H9 (cell line): ENCODE data around the gene KIAA0825. TPM values are rescaled to one million over a fixed set of nuclear protein-coding genes. Genes with fewer than 3 reads are reported as not detected.
A peak's percentile ranks its signal among the peaks of the same experiment; 100 is the strongest.

Source experiments
- DNase-seq: peaks from one replicate; pipeline ENCODE4 v3.0.0-alpha.2; 2017
- H2AFZ ChIP-seq: one replicate; pipeline ENCODE4 v1.6.1; 2013; ENCODE audit warnings: mild to moderate bottlenecking, low read length, control low read depth, moderate library complexity
- H2AK5ac ChIP-seq: 2 replicates; pipeline ENCODE4 v1.6.1; 2013; ENCODE audit warnings: low read length, control low read depth, mixed read lengths; ENCODE audit not compliant: insufficient read length
- H2BK120ac ChIP-seq: one replicate; pipeline ENCODE4 v1.6.1; 2013; ENCODE audit warnings: low read depth, mild to moderate bottlenecking, low read length, control low read depth, inconsistent platforms; ENCODE audit not compliant: poor library complexity, severe bottlenecking
- H2BK12ac ChIP-seq: 2 replicates; pipeline ENCODE4 v1.6.1; 2013; ENCODE audit warnings: low read length, control low read depth, mixed read lengths, low read depth; ENCODE audit not compliant: insufficient read length
- H2BK15ac ChIP-seq: 2 replicates; pipeline ENCODE4 v1.6.1; 2013; ENCODE audit warnings: low read depth, low read length, control low read depth
- H2BK20ac ChIP-seq: one replicate; pipeline ENCODE4 v1.6.1; 2013; ENCODE audit warnings: low read depth, mild to moderate bottlenecking, low read length, control low read depth, inconsistent platforms; ENCODE audit not compliant: poor library complexity, severe bottlenecking
- H2BK5ac ChIP-seq: 2 replicates; pipeline ENCODE4 v1.6.1; 2013; ENCODE audit warnings: low read length, control low read depth, mixed read lengths; ENCODE audit not compliant: insufficient read length
- H3K14ac ChIP-seq: 2 replicates; pipeline ENCODE4 v1.6.1; 2013; ENCODE audit warnings: low read length, control low read depth; ENCODE audit not compliant: insufficient read depth
- H3K18ac ChIP-seq: 2 replicates; pipeline ENCODE4 v1.6.1; 2013; ENCODE audit warnings: low read depth, mild to moderate bottlenecking, mixed read lengths, low read length, control low read depth; ENCODE audit not compliant: insufficient read length
- H3K23ac ChIP-seq: 2 replicates; pipeline ENCODE4 v1.6.1; 2013; ENCODE audit warnings: low read length, control low read depth, mixed read lengths, low read depth; ENCODE audit not compliant: insufficient read length
- H3K23me2 ChIP-seq: 2 replicates; pipeline ENCODE4 v1.6.1; 2013; ENCODE audit warnings: low read depth, mild to moderate bottlenecking, mixed read lengths, low read length, control low read depth; ENCODE audit not compliant: insufficient read length, poor library complexity, severe bottlenecking
- H3K27ac ChIP-seq: 2 replicates; pipeline ENCODE4 v1.5.1; 2013; ENCODE audit warnings: low read length, control low read depth, mixed read lengths, low read depth; ENCODE audit not compliant: insufficient read length
- H3K27me3 ChIP-seq: 2 replicates; pipeline ENCODE4 v1.6.1; 2013; ENCODE audit warnings: low read length, control low read depth, inconsistent platforms; ENCODE audit not compliant: insufficient read depth
- H3K4ac ChIP-seq: 2 replicates; pipeline ENCODE4 v1.6.1; 2013; ENCODE audit warnings: low read depth, mild to moderate bottlenecking, control low read depth, inconsistent platforms, low read length, moderate library complexity
- H3K4me1 ChIP-seq: 2 replicates; pipeline ENCODE4 v1.6.1; 2013; ENCODE audit warnings: low read length, control low read depth, inconsistent platforms; ENCODE audit not compliant: insufficient read depth
- H3K4me2 ChIP-seq: 2 replicates; pipeline ENCODE4 v1.6.1; 2013; ENCODE audit warnings: low read length, control low read depth, mixed read lengths; ENCODE audit not compliant: insufficient read length, insufficient read depth
- H3K56ac ChIP-seq: 2 replicates; pipeline ENCODE4 v1.6.1; 2013; ENCODE audit warnings: low read depth, mild to moderate bottlenecking, mixed read lengths, low read length, control low read depth; ENCODE audit not compliant: insufficient read length
- H3K79me1 ChIP-seq: 2 replicates; pipeline ENCODE4 v1.6.1; 2013; ENCODE audit warnings: low read depth, mild to moderate bottlenecking, moderate library complexity, low read length, control low read depth, inconsistent platforms; ENCODE audit not compliant: insufficient read depth, poor library complexity, severe bottlenecking
- H3K79me2 ChIP-seq: 2 replicates; pipeline ENCODE4 v1.6.1; 2013; ENCODE audit warnings: low read length, control low read depth, inconsistent platforms; ENCODE audit not compliant: insufficient read depth
- H3K9ac ChIP-seq: 2 replicates; pipeline ENCODE4 v1.6.1; 2013; ENCODE audit warnings: low read length, control low read depth, mixed read lengths; ENCODE audit not compliant: insufficient read length; ENCODE audit errors: extremely low read depth
- H3K9me3 ChIP-seq: one replicate; pipeline ENCODE4 v1.6.1; 2013; ENCODE audit warnings: low read depth, low read length, inconsistent platforms; ENCODE audit not compliant: control insufficient read depth
- H3T11ph ChIP-seq: one replicate; pipeline ENCODE4 v1.6.1; 2013; ENCODE audit warnings: mild to moderate bottlenecking, low read length, control low read depth, inconsistent platforms
- H4K20me1 ChIP-seq: one replicate; pipeline ENCODE4 v1.6.1; 2013; ENCODE audit not compliant: control insufficient read depth, insufficient read length, insufficient read depth
- H4K5ac ChIP-seq: 2 replicates; pipeline ENCODE4 v1.6.1; 2013; ENCODE audit warnings: low read depth, mild to moderate bottlenecking, mixed read lengths, low read length, control low read depth; ENCODE audit not compliant: insufficient read length
- H4K8ac ChIP-seq: replicated peaks from 2 replicates; pipeline ENCODE4 v1.6.1; 2013; ENCODE audit warnings: low read length, control low read depth, mixed read lengths, low read depth; ENCODE audit not compliant: insufficient read length
- H4K91ac ChIP-seq: 2 replicates; pipeline ENCODE4 v1.6.1; 2013; ENCODE audit warnings: low read depth, mild to moderate bottlenecking, moderate library complexity, mixed read lengths, low read length, control low read depth; ENCODE audit not compliant: insufficient read length
- H3K27ac Mint-ChIP-seq, 3 experiments: 2 replicates in 2 of 3; 3 replicates in 1 of 3; pipeline ENCODE4 v1.8.0; 2020 to 2021; ENCODE audit warnings: mixed read lengths in 3 of 3, mild to moderate bottlenecking in 1 of 3, moderate library complexity in 1 of 3
- H3K27me3 Mint-ChIP-seq: 2 replicates; pipeline ENCODE4 v1.8.0; 2021; ENCODE audit warnings: low read depth, mild to moderate bottlenecking, moderate library complexity, mixed read lengths
- H3K36me3 Mint-ChIP-seq, 3 experiments: 2 replicates in 2 of 3; 3 replicates in 1 of 3; pipeline ENCODE4 v1.8.0; 2020 to 2021; ENCODE audit warnings: low read depth in 3 of 3, mixed read lengths in 3 of 3; ENCODE audit not compliant: insufficient read depth in 1 of 3
- H3K4me1 Mint-ChIP-seq, 2 experiments: 2 replicates each; pipeline ENCODE4 v1.8.0; 2020; ENCODE audit warnings: mixed read lengths in 2 of 2
- H3K4me3 Mint-ChIP-seq, 2 experiments: 2 replicates in 1 of 2; 3 replicates in 1 of 2; pipeline ENCODE4 v1.8.0; 2020 to 2021; ENCODE audit warnings: mild to moderate bottlenecking in 2 of 2, mixed read lengths in 2 of 2, moderate library complexity in 1 of 2
- H3K9me3 Mint-ChIP-seq, 2 experiments: 2 replicates in 1 of 2; 3 replicates in 1 of 2; pipeline ENCODE4 v1.8.0; 2020; ENCODE audit warnings: mild to moderate bottlenecking in 2 of 2, mixed read lengths in 2 of 2, moderate library complexity in 1 of 2
- total RNA-seq: library from RNA; stranded (reverse); gene quantifications from 2 replicates; pipeline ENCODE4 v1.2.1, GENCODE V29; 2021
- TF ChIP-seq, protein P1 (sequence below): fragments of 200-600 bp; sonication (generic); conservative IDR thresholded peaks from 3 replicates; pipeline ENCODE4 v1.8.0; 2021; ENCODE audit warnings: antibody characterized with exemption, mild to moderate bottlenecking

KIAA0825 gene
- total RNA-seq, 1 experiment from 2014 or later: 1.8 TPM

DNA sequence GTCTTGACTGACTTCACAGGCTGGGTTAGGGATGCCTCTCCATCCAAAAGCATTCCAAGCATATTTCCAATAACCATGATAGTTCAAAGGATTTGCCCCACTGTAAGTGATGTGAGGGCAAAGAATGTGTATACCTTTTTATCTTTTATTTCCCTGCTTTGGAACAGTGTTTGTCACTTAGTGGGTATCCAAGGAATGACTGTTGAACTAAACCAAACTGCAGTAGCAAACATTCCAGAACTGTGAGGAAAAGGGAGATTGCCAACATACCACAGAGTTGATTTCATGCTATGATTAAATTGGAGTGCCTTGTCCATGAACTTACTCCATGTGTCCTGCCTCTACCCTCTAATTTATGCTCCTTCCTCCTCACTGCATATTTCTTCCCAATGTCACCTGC is 400.0 kb downstream of the KIAA0825 start:
- Mint-ChIP-seq H3K27ac (peak overlapping the region in 2 of 3 experiments; percentile 46 to 49; a peak in 4 of 7 replicates), H3K4me3 (no peak overlapping the region), H3K4me1 (peaks cover 9 to 10% of the 10 kb centered on the region in 2 experiments; a peak in 3 of 4 replicates), H3K9me3 (no peaks in the 10 kb centered on the region), H3K27me3 (no peaks in the 10 kb centered on the region), H3K36me3 (peaks cover 0 to 7% (median 0%) of the 10 kb centered on the region in 3 experiments; a peak in 2 of 7 replicates)
- TF ChIP-seq, protein P1, sequence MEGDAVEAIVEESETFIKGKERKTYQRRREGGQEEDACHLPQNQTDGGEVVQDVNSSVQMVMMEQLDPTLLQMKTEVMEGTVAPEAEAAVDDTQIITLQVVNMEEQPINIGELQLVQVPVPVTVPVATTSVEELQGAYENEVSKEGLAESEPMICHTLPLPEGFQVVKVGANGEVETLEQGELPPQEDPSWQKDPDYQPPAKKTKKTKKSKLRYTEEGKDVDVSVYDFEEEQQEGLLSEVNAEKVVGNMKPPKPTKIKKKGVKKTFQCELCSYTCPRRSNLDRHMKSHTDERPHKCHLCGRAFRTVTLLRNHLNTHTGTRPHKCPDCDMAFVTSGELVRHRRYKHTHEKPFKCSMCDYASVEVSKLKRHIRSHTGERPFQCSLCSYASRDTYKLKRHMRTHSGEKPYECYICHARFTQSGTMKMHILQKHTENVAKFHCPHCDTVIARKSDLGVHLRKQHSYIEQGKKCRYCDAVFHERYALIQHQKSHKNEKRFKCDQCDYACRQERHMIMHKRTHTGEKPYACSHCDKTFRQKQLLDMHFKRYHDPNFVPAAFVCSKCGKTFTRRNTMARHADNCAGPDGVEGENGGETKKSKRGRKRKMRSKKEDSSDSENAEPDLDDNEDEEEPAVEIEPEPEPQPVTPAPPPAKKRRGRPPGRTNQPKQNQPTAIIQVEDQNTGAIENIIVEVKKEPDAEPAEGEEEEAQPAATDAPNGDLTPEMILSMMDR: no peak
- Histone ChIP-seq H2AK5ac (no peak overlapping the region), H3K56ac (no peak overlapping the region), H3K18ac (no peak overlapping the region), H3K27ac (no peak overlapping the region), H3K23me2 (no peaks in the 10 kb centered on the region), H3K9me3 (no peaks in the 10 kb centered on the region), H3K79me1 (peaks cover 3% of the 10 kb centered on the region), H4K5ac (no peak overlapping the region), H2BK120ac (no peak overlapping the region), H3K4me1 (no peaks in the 10 kb centered on the region; the same call in 1 of the 2 replicates), H2BK20ac (no peak overlapping the region), H3K27me3 (no peaks in the 10 kb centered on the region), H3K4me2 (no peak overlapping the region), H3K79me2 (peaks cover 9% of the 10 kb centered on the region; the same call in 1 of the 2 replicates), H4K91ac (no peak overlapping the region), H4K20me1 (no peaks in the 10 kb centered on the region), H3K4ac (no peak overlapping the region), H2BK15ac (no peak overlapping the region), H2BK5ac (no peak overlapping the region), H4K8ac (no peak overlapping the region), H3T11ph (no peak overlapping the region), H2AFZ (no peak overlapping the region), H3K9ac (no peak overlapping the region), H3K23ac (no peak overlapping the region), H2BK12ac (no peak overlapping the region), H3K14ac (no peak overlapping the region)
- DNase-seq: no peak
